NCI-H1930 (cell line): ENCODE data around the gene NUTM2F.
"Not testable (repeated sequence)": the region's sequence is repeated elsewhere in the genome, so short reads cannot be mapped to it uniquely, and the experiment has no call there.

Experiments used
- DNase-seq, 2 experiments: peaks; one replicate each; lab custom pipeline; 2025; lab: John Stamatoyannopoulos, UW

The NUTM2F gene

DNA sequence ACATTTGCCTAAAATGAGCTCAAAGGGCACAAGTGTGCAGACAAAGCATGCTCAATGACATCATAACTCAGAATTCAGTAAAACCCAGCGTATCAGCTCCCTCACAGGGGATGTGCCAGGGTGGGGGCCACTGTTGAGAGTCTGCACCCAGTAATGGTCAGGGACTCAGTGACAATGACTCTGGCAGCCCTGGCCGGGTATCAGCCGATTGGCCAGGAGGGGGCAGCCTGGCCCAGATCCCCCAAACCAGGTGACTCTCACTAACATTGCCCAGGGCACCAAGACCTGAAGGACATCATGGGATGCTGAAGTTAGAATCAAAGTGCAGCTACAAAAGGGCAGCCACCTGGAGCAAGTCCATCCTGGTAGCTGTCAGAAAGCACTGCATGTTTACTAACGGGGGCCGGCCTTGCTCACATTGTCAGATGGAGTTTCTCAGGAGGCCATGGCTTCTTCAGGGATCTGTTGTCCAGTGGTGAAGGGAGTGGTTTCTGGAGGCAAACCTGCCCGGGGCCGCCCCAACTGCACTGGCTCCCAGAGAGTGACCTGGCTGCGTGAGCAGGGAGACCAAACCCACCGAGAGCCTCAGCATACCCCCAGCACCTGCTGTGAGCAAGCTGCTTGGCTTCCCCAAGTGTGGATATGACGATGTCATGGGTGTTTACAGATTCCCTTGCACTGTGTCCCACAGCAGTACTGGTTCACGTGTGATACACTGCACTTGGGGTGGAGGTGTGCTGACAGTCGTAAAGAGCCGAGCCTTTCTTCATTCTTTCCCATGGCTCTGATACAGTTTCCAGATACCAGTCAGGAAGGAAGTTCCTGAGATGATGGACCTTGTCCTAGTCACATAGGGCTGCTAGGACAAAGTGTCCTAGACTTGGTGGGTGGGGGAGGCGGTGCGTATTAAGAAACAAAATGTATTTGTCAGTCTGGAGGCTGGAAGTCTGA lies 13.1 kb downstream of the NUTM2F start:
- DNase-seq, result not testable (repeated sequence)

DNA sequence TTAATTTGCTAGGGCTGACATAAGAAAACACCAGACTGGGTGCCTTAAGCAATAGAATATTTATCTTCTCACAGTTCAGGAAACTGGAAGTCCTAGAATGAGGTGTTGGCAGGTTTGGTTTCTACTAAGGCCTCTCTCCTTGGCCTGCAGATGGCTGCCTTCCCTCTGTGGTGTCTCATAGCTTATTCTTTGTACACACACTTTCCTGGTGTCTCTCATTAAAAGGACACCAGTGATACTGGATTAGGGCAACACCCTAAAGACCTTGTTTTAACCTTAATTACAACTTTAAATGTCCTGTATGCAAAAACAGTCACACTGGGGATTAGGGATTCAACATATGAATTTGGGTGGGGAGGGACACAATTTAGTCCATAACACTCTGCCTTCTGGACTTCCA lies 25.1 kb downstream of the NUTM2F start:
- no peak for DNase-seq

DNA sequence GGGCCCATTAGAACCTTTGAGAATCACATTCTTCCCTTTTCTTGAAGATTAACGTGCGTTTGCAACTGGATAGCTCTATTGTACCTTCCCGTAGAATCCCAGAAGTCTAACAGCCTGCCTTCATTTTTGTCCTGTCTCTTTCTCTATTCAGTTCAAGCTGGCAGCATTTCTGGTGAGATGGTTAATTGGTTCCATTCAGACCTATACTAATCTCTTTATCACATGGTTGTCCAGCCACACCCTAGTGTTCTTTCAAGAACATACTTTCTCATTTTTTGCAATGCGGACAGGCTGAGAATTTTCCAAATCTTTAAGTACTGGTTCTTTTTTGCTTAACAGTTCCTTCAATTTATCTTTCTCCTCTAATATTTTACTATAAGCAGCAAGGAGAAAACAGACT lies 26.0 kb downstream of the NUTM2F start:
- no peak for DNase-seq

- DNase-seq, result no peak
Observed at GRCh38 chr9:94301583-94301982, 26.9 kb downstream of the NUTM2F start.

- no peak for DNase-seq
Observed at GRCh38 chr9:94300470-94301301, 27.8 kb downstream of the NUTM2F start.

DNA sequence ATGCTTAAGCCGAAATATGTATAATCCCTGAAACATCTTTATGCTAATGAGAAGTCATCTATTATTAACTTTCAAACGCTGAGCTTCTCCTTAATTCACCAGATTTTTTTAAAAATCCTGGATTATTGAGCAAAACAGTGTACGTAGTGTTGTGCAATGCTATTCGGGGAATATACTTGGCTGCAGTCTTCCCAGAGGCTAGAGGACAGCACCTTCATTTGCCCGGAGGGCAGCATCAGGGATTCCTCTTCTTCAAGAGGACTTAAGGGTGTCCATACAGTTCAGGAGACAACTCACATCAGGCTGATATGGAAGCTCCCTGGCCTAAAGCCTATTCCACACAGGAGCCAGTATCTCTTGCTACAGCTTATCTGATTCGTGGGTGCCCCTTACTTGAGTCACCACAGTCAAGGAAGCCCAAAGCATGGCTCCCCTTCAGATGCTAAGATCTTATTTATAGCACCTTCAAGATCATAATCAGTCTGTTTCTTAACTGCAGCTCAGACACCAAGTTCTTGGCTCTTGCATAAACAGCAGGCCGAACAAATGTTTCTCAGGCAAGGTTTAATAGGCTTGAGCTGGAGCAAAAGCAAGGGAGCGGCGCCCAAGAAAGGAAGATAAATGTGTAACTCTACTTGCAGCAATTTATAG lies 29.4 kb downstream of the NUTM2F start:
- DNase-seq, result no peak

- no peak for DNase-seq
Observed at GRCh38 chr9:94289691-94290090, 38.8 kb downstream of the NUTM2F start.

DNA sequence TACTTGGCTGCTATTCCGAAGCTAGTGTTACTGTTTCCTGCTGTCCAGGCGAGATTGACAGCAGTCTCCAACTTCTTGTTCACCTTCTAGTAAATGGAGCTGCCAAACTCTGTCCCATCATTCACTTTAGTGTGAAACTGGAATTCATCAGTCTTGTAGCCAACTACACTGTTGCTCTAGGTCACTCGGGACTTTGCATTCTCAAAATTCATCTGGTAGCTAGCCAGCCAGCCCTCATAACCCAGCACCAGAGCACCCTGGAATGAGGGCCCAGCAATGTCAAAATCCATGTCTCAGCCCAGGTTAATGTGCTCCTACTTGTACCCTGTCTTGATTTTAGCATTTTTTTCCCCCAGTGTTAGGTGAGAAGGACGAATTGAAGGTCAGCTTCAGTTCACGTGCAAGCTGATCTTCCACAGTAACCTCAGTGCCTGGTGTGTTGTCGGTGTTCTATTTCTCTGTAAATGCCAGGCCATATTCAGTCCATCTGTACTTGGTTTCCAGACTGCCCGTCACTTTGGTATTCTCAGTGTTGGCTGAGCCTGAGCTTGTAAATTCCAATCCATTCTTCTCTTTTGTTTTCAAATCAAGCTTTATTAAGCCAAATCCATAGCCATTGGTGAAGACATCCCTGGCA lies 40.4 kb downstream of the NUTM2F start:
- DNase-seq, result no peak

DNA sequence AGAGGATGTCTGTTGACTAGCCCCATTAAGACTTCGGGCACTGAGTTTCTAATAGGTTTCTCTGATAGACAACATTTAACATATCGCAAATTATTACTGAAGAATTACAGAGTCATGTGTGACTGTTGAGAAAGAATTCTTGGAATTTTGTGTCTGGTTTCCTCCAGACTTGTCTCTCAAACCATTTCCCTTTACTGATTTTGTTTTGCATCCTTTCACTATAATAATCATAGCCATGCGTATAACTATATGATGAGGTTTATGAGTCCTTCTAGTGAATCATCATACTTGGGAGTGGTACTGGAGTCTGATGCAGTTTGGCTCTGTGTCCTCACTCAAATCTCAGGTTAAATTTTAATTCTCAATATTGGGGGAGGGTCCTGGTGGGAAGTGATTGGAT lies 42.3 kb downstream of the NUTM2F start:
- DNase-seq, result no peak

GRCh38 chr9:94281101-94281500 lies 47.3 kb downstream of the NUTM2F start:
- no peak for DNase-seq

- no peak for DNase-seq
Observed at GRCh38 chr9:94280409-94280989, 47.9 kb downstream of the NUTM2F start.

DNA sequence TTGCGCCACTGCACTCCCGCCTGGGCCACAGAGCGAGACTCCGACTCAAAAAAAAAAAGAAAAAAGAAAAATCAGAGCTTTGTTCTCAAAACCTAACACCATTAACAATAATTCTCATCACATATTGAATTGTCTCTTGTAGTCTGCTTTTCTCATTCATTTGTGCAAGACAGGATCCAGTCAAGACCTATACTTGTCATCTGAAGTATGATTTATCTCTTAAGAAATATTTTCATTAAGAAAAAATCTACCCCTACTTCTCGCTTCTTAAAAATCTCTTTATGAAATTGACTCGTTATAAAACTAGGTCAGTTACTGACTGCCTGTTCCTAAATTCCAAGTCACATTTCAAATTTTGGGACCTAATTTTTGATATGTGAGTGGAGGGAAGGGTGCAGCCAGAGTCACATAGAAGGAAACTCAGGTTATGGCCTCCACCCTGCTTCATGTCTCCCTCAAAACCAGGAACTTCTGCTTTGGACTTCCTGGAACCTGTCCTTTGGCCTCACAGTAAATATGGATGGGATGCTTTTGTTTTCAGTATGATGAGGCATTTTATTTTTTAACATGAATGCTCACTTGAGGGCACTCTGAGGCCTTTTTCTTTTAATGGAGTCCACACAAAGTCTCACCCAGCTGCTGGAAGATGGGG lies 50.4 kb downstream of the NUTM2F start:
- DNase-seq, result no peak

GRCh38 chr9:94277029-94277428 lies 51.4 kb downstream of the NUTM2F start:
- DNase-seq, result not testable (repeated sequence)

DNA sequence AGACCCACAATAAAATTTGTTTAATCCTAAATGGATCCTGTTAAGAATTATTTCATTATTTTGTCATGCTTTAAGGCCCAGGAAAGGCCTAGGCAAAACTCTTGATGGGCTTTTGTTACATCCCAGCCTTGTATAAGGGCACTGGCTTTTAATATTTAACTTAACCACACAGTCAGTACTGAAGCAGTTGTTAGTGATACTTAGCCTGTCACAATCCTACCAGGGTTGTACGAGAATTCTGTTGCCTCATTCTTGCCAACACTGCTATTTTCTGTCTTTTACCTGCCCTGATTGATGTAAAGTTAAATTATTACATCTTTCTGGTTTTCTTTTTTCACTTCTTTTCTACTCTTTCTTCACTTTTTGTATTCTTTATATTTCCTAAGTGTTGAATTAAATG lies 58.4 kb downstream of the NUTM2F start:
- DNase-seq, result no peak

GRCh38 chr9:94269264-94269663 lies 59.2 kb downstream of the NUTM2F start:
- no peak for DNase-seq
